HepG2 (cell line): Measurements from ENCODE around the gene PRKAG1. TPM values are rescaled to one million over a fixed set of nuclear protein-coding genes. Genes with fewer than 3 reads are reported as not detected.

Source experiments
- EEA1 ChIP-seq: sonication (generic); formaldehyde crosslinking; IDR thresholded peaks from 2 replicates; pipeline ENCODE4 v1.5.1; 2020; ENCODE audit warnings: mild to moderate bottlenecking, missing genetic modification reagents, borderline replicate concordance
- JARID2 ChIP-seq: sonication (generic); formaldehyde crosslinking; IDR thresholded peaks from 2 replicates; pipeline ENCODE4 v1.8.1; 2023; ENCODE audit warnings: missing genetic modification reagents, inconsistent platforms; ENCODE audit not compliant: insufficient replicate concordance
- KLF15 ChIP-seq: sonication (generic); formaldehyde crosslinking; IDR thresholded peaks from 2 replicates; pipeline ENCODE4 v1.8.1; 2023; ENCODE audit warnings: borderline replicate concordance, mild to moderate bottlenecking, inconsistent platforms, missing genetic modification reagents, mixed read lengths
- PRDM4 ChIP-seq: sonication (generic); formaldehyde crosslinking; IDR thresholded peaks from 2 replicates; pipeline ENCODE4 v1.9.0; 2021; ENCODE audit warnings: missing genetic modification reagents, borderline replicate concordance
- SMARCC2 ChIP-seq: fragments of 450-650 bp; IDR thresholded peaks from 2 replicates; pipeline ENCODE4 v1.6.1; 2017; ENCODE audit warnings: antibody characterized with exemption, mild to moderate bottlenecking
- ZNF263 ChIP-seq: sonication (generic); formaldehyde crosslinking; IDR thresholded peaks from 2 replicates; pipeline ENCODE4 v1.4.0; 2020; ENCODE audit warnings: missing genetic modification reagents
- ZNF570 ChIP-seq: sonication (generic); formaldehyde crosslinking; IDR thresholded peaks from 2 replicates; pipeline ENCODE4 v1.4.0; 2020; ENCODE audit warnings: mild to moderate bottlenecking, missing genetic modification reagents, borderline replicate concordance
- ZNF747 ChIP-seq: sonication (generic); formaldehyde crosslinking; IDR thresholded peaks from 2 replicates; pipeline ENCODE4 v1.8.1; 2023; ENCODE audit warnings: missing genetic modification reagents, mild to moderate bottlenecking, borderline replicate concordance
- polyA plus RNA-seq, 8 experiments: library from polyadenylated mRNA; depleted of rRNA in 3 of 8; stranded (reverse) in 7 of 8; unstranded in 1 of 8; fragments of >200 nt; fragmentation: Illumina TruSeq in 4 of 8; extraction: Trizol in 4 of 8; gene quantifications; 2 replicates each; pipeline versions ENCODE4 v1.2.1 to v1.2.3, GENCODE V29; 2011 to 2016; ENCODE audit warnings: low read depth in 4 of 8, missing spikeins in 1 of 8, mixed read lengths in 1 of 8; ENCODE audit not compliant: insufficient read depth in 1 of 8
- total RNA-seq, 5 experiments: library from RNA; depleted of rRNA; stranded (reverse); fragments of >200 nt; fragmentation: Illumina TruSeq; extraction: Trizol; gene quantifications; 2 replicates each; pipeline ENCODE4 v1.2.3, GENCODE V29; 2016; ENCODE audit warnings: low read depth in 1 of 5
- TF ChIP-seq, protein P1 (sequence below): IDR thresholded peaks from 2 replicates; pipeline ENCODE4 v1.6.1; 2016; ENCODE audit warnings: mild to moderate bottlenecking
- TF ChIP-seq, protein P2 (sequence below): IDR thresholded peaks from 2 replicates; pipeline ENCODE4 v1.6.1; 2016; ENCODE audit warnings: low read depth, missing genetic modification reagents, missing compliant biosample characterization
- TF ChIP-seq, protein P3 (sequence below): sonication (generic); formaldehyde crosslinking; IDR thresholded peaks from 2 replicates; pipeline ENCODE4 v1.4.0; 2020; ENCODE audit warnings: missing genetic modification reagents
- TF ChIP-seq, protein P4 (sequence below): sonication (generic); formaldehyde crosslinking; IDR thresholded peaks from 2 replicates; pipeline ENCODE4 v1.8.0; 2022; ENCODE audit warnings: missing genetic modification reagents, mild to moderate bottlenecking, inconsistent platforms, borderline replicate concordance

Gene PRKAG1
- total and polyA plus RNA-seq, 2 of the 13 experiments (the other 11 are each of a cell fraction or from before 2014, with no cell fraction given): 26.1 to 32.8 TPM

GRCh38 chr12:48998497-48999353 is 19.9 kb downstream of the PRKAG1 start (continued):
- TF ChIP-seq EEA1 (no peak), JARID2 (CRISPR knock-in tag) (no peak), SMARCC2 (no peak), KLF15 (peak; percentile 95; the same call in 1 of the 2 replicates), PRDM4 (CRISPR knock-in tag) (0 out of 2 replicates have a peak, but pooled peaks have one; percentile 46), ZNF747 (CRISPR knock-in tag) (no peak; the same call in 1 of the 2 replicates), ZNF570 (0 out of 2 replicates have a peak, but pooled peaks have one; percentile 28), ZNF263 (peak; percentile 84)
- TF ChIP-seq, protein P1, sequence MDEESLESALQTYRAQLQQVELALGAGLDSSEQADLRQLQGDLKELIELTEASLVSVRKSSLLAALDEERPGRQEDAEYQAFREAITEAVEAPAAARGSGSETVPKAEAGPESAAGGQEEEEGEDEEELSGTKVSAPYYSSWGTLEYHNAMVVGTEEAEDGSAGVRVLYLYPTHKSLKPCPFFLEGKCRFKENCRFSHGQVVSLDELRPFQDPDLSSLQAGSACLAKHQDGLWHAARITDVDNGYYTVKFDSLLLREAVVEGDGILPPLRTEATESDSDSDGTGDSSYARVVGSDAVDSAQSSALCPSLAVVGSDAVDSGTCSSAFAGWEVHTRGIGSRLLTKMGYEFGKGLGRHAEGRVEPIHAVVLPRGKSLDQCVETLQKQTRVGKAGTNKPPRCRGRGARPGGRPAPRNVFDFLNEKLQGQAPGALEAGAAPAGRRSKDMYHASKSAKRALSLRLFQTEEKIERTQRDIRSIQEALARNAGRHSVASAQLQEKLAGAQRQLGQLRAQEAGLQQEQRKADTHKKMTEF: 0 out of 2 replicates have a peak, but pooled peaks have one; percentile 65
- TF ChIP-seq, protein P2, sequence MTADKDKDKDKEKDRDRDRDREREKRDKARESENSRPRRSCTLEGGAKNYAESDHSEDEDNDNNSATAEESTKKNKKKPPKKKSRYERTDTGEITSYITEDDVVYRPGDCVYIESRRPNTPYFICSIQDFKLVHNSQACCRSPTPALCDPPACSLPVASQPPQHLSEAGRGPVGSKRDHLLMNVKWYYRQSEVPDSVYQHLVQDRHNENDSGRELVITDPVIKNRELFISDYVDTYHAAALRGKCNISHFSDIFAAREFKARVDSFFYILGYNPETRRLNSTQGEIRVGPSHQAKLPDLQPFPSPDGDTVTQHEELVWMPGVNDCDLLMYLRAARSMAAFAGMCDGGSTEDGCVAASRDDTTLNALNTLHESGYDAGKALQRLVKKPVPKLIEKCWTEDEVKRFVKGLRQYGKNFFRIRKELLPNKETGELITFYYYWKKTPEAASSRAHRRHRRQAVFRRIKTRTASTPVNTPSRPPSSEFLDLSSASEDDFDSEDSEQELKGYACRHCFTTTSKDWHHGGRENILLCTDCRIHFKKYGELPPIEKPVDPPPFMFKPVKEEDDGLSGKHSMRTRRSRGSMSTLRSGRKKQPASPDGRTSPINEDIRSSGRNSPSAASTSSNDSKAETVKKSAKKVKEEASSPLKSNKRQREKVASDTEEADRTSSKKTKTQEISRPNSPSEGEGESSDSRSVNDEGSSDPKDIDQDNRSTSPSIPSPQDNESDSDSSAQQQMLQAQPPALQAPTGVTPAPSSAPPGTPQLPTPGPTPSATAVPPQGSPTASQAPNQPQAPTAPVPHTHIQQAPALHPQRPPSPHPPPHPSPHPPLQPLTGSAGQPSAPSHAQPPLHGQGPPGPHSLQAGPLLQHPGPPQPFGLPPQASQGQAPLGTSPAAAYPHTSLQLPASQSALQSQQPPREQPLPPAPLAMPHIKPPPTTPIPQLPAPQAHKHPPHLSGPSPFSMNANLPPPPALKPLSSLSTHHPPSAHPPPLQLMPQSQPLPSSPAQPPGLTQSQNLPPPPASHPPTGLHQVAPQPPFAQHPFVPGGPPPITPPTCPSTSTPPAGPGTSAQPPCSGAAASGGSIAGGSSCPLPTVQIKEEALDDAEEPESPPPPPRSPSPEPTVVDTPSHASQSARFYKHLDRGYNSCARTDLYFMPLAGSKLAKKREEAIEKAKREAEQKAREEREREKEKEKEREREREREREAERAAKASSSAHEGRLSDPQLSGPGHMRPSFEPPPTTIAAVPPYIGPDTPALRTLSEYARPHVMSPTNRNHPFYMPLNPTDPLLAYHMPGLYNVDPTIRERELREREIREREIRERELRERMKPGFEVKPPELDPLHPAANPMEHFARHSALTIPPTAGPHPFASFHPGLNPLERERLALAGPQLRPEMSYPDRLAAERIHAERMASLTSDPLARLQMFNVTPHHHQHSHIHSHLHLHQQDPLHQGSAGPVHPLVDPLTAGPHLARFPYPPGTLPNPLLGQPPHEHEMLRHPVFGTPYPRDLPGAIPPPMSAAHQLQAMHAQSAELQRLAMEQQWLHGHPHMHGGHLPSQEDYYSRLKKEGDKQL: no peak
- TF ChIP-seq, protein P3, sequence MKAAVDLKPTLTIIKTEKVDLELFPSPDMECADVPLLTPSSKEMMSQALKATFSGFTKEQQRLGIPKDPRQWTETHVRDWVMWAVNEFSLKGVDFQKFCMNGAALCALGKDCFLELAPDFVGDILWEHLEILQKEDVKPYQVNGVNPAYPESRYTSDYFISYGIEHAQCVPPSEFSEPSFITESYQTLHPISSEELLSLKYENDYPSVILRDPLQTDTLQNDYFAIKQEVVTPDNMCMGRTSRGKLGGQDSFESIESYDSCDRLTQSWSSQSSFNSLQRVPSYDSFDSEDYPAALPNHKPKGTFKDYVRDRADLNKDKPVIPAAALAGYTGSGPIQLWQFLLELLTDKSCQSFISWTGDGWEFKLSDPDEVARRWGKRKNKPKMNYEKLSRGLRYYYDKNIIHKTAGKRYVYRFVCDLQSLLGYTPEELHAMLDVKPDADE (CRISPR knock-in tag): peak; percentile 74; the same call in 1 of the 2 replicates
- TF ChIP-seq, protein P4, sequence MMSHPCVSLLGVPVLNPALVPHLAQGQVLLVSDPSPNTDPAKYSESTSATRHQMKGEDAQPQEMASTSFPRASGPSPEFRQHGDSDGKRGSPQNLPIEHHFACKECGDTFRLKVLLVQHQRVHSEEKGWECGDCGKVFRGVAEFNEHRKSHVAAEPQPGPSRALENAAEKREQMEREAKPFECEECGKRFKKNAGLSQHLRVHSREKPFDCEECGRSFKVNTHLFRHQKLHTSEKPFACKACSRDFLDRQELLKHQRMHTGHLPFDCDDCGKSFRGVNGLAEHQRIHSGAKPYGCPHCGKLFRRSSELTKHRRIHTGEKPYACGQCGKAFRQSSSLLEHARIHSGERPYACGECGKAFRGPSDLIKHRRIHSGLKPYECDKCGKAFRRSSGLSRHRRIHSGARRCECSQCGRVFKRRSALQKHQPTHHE (CRISPR knock-in tag): peak; percentile 77; the same call in 1 of the 2 replicates
